CD14-positive monocyte (primary cell): ENCODE results near the gene FRMD7. TPM values are rescaled to one million over a fixed set of nuclear protein-coding genes. Genes with fewer than 3 reads are reported as not detected.

Experiments
- DNase-seq, 3 donors: peaks; one replicate each; pipeline ENCODE4 v3.0.0-alpha.2; 2011 to 2022
- H2AFZ ChIP-seq: 2 replicates; pipeline ENCODE4 v1.6.0; 2012; ENCODE audit warnings: mild to moderate bottlenecking, low read depth, low read length, inconsistent platforms; ENCODE audit not compliant: insufficient read depth, poor library complexity, severe bottlenecking
- H3K27ac ChIP-seq, 2 donors: 1 replicate in 1 of 2; 2 replicates in 1 of 2; pipeline ENCODE4 v1.5.1; 2012 to 2013; ENCODE audit warnings: low read length in 2 of 2, control low read depth in 1 of 2, inconsistent platforms in 1 of 2, low read depth in 1 of 2, mild to moderate bottlenecking in 1 of 2
- H3K27me3 ChIP-seq, 2 donors: one replicate each; pipeline versions ENCODE4 v1.6.0 to v1.6.1; 2011 to 2013; ENCODE audit warnings: low read length in 2 of 2; ENCODE audit not compliant: control insufficient read depth in 2 of 2, insufficient read depth in 2 of 2
- H3K36me3 ChIP-seq, 2 donors: replicated peaks in 1 of 2; 1 replicate in 1 of 2; 2 replicates in 1 of 2; pipeline versions ENCODE4 v1.5.1 to v1.6.1; 2012 to 2013; ENCODE audit warnings: low read length in 2 of 2, control low read depth in 1 of 2, inconsistent platforms in 1 of 2, mild to moderate bottlenecking in 1 of 2; ENCODE audit not compliant: insufficient read depth in 2 of 2, control insufficient read depth in 1 of 2
- H3K4me1 ChIP-seq, 2 donors: 1 replicate in 1 of 2; 2 replicates in 1 of 2; pipeline versions ENCODE4 v1.5.1 to v1.6.1; 2012 to 2013; ENCODE audit warnings: low read length in 2 of 2, control low read depth in 1 of 2, inconsistent platforms in 1 of 2, mild to moderate bottlenecking in 1 of 2, moderate library complexity in 1 of 2; ENCODE audit not compliant: insufficient read depth in 2 of 2, control insufficient read depth in 1 of 2
- H3K4me2 ChIP-seq: replicated peaks from 2 replicates; pipeline ENCODE3; 2012; ENCODE audit warnings: low read length, moderate library complexity, mild to moderate bottlenecking; ENCODE audit not compliant: poor library complexity, severe bottlenecking; ENCODE audit errors: extremely low read depth
- H3K4me3 ChIP-seq, 3 experiments: fragments of 200-600 bp in 1 of 3; sonication (generic) in 1 of 3; replicated peaks in 1 of 3; 1 replicate in 2 of 3; 2 replicates in 1 of 3; pipeline ENCODE4 v1.5.1; 2011 to 2013; ENCODE audit warnings: low read length in 3 of 3, mild to moderate bottlenecking in 3 of 3, control low read depth in 2 of 3, low read depth in 2 of 3, inconsistent platforms in 1 of 3, moderate library complexity in 1 of 3
- H3K79me2 ChIP-seq: 2 replicates; pipeline ENCODE4 v1.6.0; 2012; ENCODE audit warnings: mild to moderate bottlenecking, control low read depth, inconsistent platforms, low read length, moderate library complexity; ENCODE audit not compliant: insufficient read depth
- H3K9ac ChIP-seq: 2 replicates; pipeline ENCODE4 v1.6.0; 2017; ENCODE audit warnings: low read length, mild to moderate bottlenecking; ENCODE audit not compliant: insufficient read depth, poor library complexity, severe bottlenecking
- H3K9me3 ChIP-seq, 2 donors: replicated peaks in 1 of 2; 1 replicate in 1 of 2; 2 replicates in 1 of 2; pipeline versions ENCODE4 v1.5.1 to v1.6.1; 2012 to 2013; ENCODE audit warnings: low read length in 2 of 2, control low read depth in 1 of 2; ENCODE audit not compliant: control insufficient read depth in 1 of 2, insufficient read depth in 1 of 2
- H4K20me1 ChIP-seq: 2 replicates; pipeline ENCODE4 v1.6.0; 2012; ENCODE audit warnings: mild to moderate bottlenecking, low read length, control low read depth, moderate library complexity; ENCODE audit not compliant: insufficient read depth
- H3K27ac Mint-ChIP-seq, 7 donors: one replicate each; pipeline ENCODE4 v1.8.0; 2020; ENCODE audit warnings: mild to moderate bottlenecking in 7 of 7, mixed read lengths in 7 of 7, moderate library complexity in 6 of 7, inconsistent platforms in 2 of 7
- H3K27me3 Mint-ChIP-seq, 3 donors: one replicate each; pipeline ENCODE4 v1.8.0; 2021 to 2022; ENCODE audit warnings: low read depth in 3 of 3, mild to moderate bottlenecking in 3 of 3, mixed read lengths in 3 of 3, moderate library complexity in 3 of 3, inconsistent platforms in 1 of 3
- H3K36me3 Mint-ChIP-seq, 2 donors: one replicate each; pipeline ENCODE4 v1.8.0; 2020; ENCODE audit warnings: mixed read lengths in 2 of 2, inconsistent platforms in 1 of 2, mild to moderate bottlenecking in 1 of 2
- H3K4me1 Mint-ChIP-seq: one replicate; pipeline ENCODE4 v1.8.0; 2020; ENCODE audit warnings: mild to moderate bottlenecking, mixed read lengths
- H3K4me3 Mint-ChIP-seq, 2 donors: one replicate each; pipeline ENCODE4 v1.8.0; 2020; ENCODE audit warnings: mild to moderate bottlenecking in 2 of 2, mixed read lengths in 2 of 2, moderate library complexity in 1 of 2
- H3K9me3 Mint-ChIP-seq, 7 donors: one replicate each; pipeline ENCODE4 v1.8.0; 2020 to 2022; ENCODE audit warnings: mixed read lengths in 7 of 7, mild to moderate bottlenecking in 6 of 7, moderate library complexity in 6 of 7, inconsistent platforms in 2 of 7
- WGBS: methylation state at CpG from one replicate; pipeline ENCODE4 v1.1.5; 2013; ENCODE audit warnings: missing lambda C conversion rate; ENCODE audit not compliant: insufficient coverage; 5-methylcytosine and 5-hydroxymethylcytosine counted together
- intact Hi-C, 2 donors: fragments of 100-400 bp; cut with micrococcal nuclease; formaldehyde crosslinking; loops; one replicate each; pipeline versions ENCODE4 v1.15.0 to v1.15.1; 2023
- polyA plus RNA-seq, 3 donors: library from polyadenylated mRNA; depleted of rRNA in 1 of 3; unstranded in 2 of 3; stranded (reverse) in 1 of 3; fragments of 300-500 nt in 2 of 3; fragments of >200 nt in 1 of 3; fragmentation: Illumina TruSeq in 2 of 3; gene quantifications; 1 replicate in 2 of 3; 2 replicates in 1 of 3; pipeline ENCODE4 v1.2.3, GENCODE V29; 2012 to 2021
- TF ChIP-seq, protein P1 (sequence below): fragments of 200-600 bp; IDR thresholded peaks from one replicate; pipeline ENCODE4 v1.8.0; 2022; ENCODE audit warnings: antibody characterized with exemption, mild to moderate bottlenecking

The FRMD7 gene
- polyA plus RNA-seq, 3 donors: not detected

DNA sequence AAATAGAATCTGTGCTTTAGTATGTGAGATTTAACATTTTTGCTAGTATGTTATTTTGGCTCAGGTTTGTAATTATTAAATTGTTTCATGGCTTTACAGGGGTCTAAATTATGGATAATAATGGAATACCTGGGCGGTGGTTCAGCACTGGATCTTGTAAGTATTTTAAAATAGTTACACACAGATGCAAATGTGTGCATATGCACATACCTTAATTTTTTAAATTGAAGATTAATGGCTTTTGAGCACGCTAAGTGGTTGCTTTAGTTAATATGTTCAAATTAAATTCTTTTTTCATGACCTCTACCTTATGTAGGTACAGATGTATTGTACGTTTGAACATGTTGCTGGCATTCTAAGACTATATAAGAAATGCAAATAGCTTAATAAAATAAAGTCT lies 64.5 kb downstream of the FRMD7 start:
- H3K9me3 Mint-ChIP-seq: peaks cover 0 to 2% (median 0%) of the 10 kb centered on the region in 7 donors
- peak overlapping the region in 1 of 7 donors; percentile 57 for H3K27ac Mint-ChIP-seq
- H3K36me3 Mint-ChIP-seq: peaks cover 15 to 18% of the 10 kb centered on the region in 2 donors
- Histone ChIP-seq H3K27me3 (peaks cover 0 to 22% of the 10 kb centered on the region in 2 donors), H3K9ac (no peak overlapping the region), H3K4me3 (no peak overlapping the region), H3K36me3 (peaks cover 1 to 5% of the 10 kb centered on the region in 2 donors), H2AFZ (no peak overlapping the region), H4K20me1 (no peaks in the 10 kb centered on the region), H3K4me2 (no peak overlapping the region), H3K9me3 (no peaks in the 10 kb centered on the region), H3K27ac (no peak overlapping the region), H3K79me2 (no peaks in the 10 kb centered on the region), H3K4me1 (no peaks in the 10 kb centered on the region)
- no peaks in the 10 kb centered on the region for H3K4me1 Mint-ChIP-seq
- DNase-seq: no peak
- TF ChIP-seq, protein P1, sequence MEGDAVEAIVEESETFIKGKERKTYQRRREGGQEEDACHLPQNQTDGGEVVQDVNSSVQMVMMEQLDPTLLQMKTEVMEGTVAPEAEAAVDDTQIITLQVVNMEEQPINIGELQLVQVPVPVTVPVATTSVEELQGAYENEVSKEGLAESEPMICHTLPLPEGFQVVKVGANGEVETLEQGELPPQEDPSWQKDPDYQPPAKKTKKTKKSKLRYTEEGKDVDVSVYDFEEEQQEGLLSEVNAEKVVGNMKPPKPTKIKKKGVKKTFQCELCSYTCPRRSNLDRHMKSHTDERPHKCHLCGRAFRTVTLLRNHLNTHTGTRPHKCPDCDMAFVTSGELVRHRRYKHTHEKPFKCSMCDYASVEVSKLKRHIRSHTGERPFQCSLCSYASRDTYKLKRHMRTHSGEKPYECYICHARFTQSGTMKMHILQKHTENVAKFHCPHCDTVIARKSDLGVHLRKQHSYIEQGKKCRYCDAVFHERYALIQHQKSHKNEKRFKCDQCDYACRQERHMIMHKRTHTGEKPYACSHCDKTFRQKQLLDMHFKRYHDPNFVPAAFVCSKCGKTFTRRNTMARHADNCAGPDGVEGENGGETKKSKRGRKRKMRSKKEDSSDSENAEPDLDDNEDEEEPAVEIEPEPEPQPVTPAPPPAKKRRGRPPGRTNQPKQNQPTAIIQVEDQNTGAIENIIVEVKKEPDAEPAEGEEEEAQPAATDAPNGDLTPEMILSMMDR: no peak
- intact Hi-C loops: no loop called here
- H3K4me3 Mint-ChIP-seq: no peak overlapping the region
- peaks cover 0 to 10% (median 0%) of the 10 kb centered on the region in 3 donors for H3K27me3 Mint-ChIP-seq
- no CpG with 5 or more reads among the region's 3 CpGs for whole genome bisulfite sequencing

DNA sequence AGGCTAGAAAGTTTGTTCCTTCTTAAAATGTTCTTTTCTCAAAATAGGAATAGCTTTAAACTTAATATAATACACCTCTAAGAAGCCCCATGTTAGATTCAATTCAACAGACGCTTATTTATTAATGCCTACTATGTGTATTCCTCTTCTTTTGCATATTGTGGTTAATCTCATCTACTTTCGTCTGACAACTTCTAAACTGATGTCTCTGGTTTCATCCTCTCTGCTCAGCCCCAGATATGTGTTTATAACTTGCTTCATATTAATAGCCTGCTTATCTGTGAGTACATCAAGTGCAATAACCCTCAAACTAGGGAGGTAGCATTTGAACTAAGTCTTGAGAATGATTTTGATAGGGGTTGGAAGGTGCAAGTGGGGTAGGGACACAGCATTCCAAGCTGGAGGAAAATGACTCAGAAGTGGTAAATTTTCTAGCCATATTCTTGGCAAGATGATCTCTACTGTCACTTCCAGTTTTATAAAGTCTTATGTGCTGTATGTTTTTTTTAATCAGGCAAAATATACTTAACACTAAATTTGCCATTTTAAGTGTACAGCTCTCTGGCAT lies 67.8 kb downstream of the FRMD7 start:
- peaks cover 0 to 15% (median 0%) of the 10 kb centered on the region in 3 donors for H3K27me3 Mint-ChIP-seq
- Histone ChIP-seq H3K4me1 (no peaks in the 10 kb centered on the region), H2AFZ (no peak overlapping the region), H3K79me2 (peaks cover 19% of the 10 kb centered on the region), H3K36me3 (peaks cover 6 to 13% of the 10 kb centered on the region in 2 donors), H3K4me2 (no peak overlapping the region), H4K20me1 (no peaks in the 10 kb centered on the region), H3K4me3 (no peak overlapping the region), H3K9ac (no peak overlapping the region), H3K27ac (no peak overlapping the region), H3K9me3 (no peaks in the 10 kb centered on the region), H3K27me3 (peaks cover 0 to 18% of the 10 kb centered on the region in 2 donors)
- no CpG with 5 or more reads among the region's 2 CpGs for WGBS
- no peak for DNase-seq
- H3K4me3 Mint-ChIP-seq: no peak overlapping the region
- intact Hi-C loops: no loop called here
- TF ChIP-seq, protein P1: no peak
- peaks cover 0 to 2% (median 0%) of the 10 kb centered on the region in 7 donors for H3K9me3 Mint-ChIP-seq
- H3K36me3 Mint-ChIP-seq: peaks cover 18 to 25% of the 10 kb centered on the region in 2 donors
- peak overlapping the region in 1 of 7 donors; percentile 37 for H3K27ac Mint-ChIP-seq
- H3K4me1 Mint-ChIP-seq: no peaks in the 10 kb centered on the region
